Measurements from ENCODE around the gene PRMT1.
"Not testable (repeated sequence)": the region's sequence is repeated elsewhere in the genome, so short reads cannot be mapped to it uniquely, and the experiment has no call there.

PRMT1 gene

DNA sequence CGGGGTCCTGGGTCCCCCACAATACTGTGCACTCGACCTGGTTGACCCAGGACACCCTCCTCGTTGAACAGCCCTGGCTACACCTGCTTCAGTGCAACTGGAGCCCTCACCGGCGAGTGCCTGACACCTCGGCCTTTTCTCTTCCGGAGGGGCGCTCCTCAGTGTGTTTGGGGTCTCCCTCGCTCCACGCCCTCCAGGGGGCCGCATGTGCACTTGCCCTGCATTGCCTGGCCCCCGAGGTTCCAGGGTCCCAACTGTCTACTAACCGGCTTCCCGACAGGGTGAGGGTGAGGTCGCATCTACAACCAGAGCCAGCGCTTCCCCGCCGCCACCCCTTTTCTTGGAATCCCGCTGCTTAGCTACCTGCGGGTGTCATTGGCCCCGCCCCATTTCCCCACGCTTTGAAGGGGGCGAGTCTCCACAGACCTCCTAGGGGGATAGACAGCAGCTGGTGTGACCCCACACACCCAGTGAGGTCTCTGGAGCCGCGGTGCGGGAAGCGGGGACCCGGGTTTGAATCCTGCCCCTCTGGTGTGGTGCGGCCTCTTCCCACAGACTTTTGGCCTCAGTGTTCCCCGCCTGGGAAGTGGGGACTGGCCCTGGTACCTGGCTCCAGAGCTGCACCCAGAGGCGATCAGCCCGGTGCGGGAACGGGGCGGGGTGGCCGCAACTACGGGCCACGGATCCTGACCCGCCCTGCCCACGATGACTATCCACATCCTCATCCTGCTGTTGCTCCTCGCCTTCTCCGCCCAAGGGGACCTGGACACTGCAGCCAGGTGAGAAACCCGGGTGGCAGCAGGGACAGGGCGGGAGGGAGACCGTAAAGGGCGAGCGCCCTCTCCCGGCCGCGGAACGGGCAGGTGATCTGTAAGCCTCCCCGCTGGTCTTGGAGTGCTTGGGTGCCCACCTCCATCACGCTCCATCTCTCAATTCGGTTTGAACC lies 12.3 kb downstream of the PRMT1 start, which contains the start of gene ADM5:
ADM5 (plus strand) TSS at position 462 of the 946 bp plus-strand sequence; CDS start at position 706, 244 bp downstream.
- peak; percentile 25 to 40 for DNase-seq

DNA sequence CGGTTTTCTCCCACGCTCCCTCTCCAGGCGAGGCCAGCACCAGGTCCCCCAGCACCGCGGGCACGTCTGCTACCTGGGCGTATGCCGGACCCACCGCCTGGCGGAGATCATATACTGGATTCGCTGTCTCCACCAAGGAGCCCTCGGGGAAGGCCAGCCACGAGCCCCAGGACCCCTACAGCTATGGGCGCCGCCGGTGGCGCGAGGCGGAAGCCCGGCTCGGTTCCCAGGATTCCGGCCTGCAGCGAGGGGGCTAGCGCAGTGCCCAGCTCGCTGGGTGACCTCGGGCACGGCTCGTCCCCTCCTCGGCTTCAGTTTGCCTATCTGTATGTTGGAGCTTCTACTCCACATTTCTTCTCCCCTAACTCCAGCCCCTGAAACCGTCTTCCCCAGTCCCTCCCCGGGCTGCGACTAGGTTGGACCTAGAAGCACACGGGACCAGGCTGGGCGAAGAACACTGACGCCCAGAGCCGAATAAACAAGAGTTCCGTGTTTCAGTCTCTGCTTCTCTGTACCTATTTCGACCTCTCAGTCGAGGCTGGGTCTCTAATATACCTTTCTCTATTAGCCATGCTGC lies 13.1 kb downstream of the PRMT1 start:
- DNase-seq = no peak

DNA sequence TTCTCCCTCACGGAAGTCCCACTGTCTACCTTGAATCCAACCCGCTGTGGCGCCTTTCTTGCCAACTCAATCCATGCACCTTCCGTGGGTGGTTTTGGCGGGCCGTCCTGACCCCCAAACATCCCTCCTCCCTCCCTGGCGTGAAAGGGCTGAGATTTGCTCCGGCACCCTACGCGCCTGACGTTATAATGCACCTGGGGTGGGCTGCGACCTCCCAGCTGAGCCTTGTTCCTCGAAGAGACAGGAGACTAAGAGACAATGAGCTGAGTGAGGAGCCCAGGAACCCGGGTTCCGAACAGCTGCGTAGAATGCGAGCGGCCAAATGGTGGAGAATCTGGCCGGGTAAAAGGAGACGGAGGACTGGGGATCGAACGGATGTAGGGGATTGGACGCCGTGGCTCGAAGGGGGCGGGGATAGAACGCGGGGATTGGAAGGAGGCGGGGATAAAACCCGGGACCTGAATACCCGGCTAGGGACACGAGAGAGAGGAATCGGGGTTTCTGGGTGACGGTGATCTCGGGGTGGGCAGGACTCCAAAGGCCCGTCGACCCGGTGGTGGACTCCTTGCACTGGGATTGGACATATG lies 13.7 kb downstream of the PRMT1 start, which contains the start of gene CPT1C:
CPT1C (plus strand) TSS at position 461 of the 587 bp plus-strand sequence. CDS start 1,137 bp downstream, outside the sequence.
- DNase-seq = peak; percentile 56 to 67

DNA sequence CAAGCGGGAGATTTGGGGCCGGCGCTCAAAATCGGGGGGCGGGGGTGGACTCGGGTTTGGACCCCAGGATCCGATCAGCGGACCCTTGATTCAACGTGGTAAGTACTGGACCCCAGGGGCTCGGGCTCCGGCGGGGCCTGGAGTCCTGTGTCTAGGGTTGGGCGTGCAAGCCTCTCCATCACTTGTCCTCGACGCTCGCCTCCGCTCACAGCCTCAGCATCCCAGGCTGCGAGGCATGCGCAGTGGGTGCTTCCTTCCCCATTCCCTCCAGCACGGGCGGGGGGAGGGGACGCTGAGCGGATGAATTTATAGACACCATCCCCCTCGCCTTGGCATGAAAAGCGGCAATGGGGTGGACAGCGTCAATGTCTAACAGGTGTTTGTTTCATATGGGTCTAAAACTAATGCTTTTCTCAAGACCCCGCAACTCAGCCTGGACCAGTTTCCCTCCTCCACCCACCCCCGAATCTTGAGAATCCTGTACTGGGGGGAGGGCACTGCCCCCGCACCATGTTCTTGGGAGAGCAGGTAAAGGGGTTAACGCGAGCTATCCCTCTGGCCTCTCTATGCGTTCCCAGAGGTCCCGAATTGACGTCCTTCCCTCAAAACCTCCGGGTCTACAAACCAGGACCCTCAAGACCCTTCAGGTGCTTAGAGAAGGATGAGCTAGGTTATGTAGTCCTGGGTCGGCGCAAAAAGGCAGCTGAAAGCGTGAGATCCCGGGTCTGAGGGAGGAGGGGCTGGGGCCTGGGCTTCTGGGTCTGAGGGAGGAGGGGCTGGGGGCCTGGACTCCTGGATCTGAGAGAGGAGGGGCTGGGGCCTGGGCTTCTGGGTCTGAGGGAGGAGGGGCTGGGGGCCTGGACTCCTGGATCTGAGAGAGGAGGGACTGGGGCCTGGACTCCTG lies 14.4 kb downstream of the PRMT1 start:
- DNase-seq = no peak

DNA sequence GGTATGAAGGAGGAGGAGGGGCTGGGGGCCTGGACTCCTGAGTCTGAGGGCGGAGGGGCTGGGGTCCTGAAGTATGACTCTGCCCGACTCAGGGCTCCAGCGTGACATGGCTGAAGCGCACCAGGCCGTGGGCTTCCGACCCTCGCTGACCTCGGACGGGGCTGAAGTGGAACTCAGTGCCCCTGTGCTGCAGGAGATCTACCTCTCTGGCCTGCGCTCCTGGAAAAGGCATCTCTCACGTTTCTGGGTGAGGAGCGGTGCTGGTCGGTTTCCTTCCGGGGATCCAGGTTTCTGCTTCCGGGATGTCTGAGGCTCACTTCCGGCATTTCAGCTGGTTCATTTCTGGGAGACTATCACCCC lies 15.1 kb downstream of the PRMT1 start:
- DNase-seq = no peak

DNA sequence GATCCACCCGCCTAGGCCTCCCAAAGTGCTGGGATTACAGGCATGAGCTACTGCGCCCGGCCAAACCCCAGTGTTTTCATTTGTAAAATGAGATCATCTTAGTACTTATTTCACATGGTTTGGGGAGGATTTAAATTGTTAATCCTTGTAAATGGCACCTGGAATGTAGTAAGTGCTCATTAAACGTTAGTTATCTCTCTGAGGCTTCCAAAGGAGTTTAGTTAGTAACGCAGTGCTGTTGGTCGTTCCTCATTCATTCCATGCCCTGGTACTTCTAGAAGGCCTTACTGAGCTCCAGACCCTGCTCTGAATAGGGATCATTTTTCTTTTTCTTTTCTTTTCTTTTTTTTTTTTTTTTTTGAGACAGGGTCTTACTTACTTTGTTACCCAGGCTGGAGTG lies 19.0 kb downstream of the PRMT1 start:
- DNase-seq = no peak

DNA sequence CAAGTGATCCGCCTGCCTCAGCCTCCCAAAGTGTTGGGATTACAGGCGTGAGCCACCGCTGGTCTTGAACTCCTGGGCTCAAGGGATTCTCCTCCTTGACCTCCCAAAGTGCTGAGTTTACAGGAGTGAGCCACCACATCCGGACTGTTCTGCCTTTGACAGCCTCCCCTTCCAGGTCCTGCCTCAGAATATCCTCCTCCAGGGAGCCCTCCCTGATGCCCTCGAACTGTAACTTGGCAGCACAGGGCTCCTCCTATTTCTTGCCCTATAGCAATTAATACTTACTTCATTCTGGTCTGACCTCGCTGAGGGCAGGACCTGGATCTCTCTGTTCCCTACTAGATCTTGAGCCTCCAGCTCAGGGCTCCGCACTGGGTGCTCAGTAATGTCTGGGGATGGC lies 19.8 kb downstream of the PRMT1 start:
- no peak for DNase-seq

DNA sequence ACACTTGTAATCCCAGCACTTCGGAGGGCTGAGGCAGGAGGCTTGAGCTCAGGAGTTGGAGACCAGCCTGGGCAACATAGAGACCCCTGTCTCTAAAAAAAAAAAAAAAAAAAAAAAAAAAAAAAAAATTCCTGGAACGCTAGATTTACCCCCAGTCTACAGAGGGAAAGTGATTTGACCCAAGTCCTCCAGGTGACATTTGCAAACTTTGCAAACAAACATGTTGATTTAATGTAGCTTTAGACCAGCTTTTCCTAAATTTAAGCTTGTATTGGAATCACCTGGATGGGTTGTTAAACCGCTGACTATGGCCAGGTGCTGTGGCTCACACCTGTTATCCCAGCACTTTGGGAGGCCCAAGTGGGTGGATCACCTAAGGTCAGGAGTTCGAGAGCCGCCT lies 22.3 kb downstream of the PRMT1 start:
- no peak for DNase-seq

DNA sequence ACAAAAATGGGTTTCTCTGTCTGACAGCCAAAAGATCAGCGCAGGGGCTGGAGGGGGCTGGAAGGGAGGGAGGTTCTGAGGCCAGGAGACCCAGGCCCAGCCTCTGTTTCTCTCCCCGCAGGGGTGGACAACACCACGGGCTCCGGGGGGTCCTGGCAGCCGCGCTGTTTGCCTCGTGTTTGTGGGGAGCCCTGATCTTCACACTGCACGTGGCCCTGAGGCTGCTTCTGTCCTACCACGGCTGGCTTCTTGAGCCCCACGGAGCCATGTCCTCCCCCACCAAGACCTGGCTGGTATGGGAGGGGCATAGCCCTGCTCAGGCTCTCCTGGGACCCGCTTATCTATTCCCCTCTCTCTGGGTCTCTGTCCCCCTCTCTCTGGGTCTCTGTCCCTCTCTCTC lies 23.5 kb downstream of the PRMT1 start:
- DNase-seq = no peak

DNA sequence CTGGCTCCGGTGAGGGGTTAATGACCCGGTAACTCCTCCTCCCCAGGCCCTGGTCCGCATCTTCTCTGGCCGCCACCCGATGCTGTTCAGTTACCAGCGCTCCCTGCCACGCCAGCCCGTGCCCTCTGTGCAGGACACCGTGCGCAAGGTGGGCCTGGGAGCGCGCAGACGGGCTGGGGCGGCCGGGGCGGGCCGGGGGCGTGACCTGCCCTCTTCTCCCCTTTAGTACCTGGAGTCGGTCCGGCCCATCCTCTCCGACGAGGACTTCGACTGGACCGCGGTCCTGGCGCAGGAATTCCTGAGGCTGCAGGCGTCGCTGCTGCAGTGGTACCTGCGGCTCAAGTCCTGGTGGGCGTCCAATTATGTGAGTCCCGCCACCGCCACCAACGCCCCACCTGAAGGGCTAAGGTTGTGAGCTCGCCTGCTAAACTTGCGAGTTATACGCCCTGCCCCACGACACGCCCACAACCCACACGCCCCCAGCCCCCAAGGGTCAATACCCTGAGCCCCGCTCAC lies 24.3 kb downstream of the PRMT1 start:
- no peak for DNase-seq

DNA sequence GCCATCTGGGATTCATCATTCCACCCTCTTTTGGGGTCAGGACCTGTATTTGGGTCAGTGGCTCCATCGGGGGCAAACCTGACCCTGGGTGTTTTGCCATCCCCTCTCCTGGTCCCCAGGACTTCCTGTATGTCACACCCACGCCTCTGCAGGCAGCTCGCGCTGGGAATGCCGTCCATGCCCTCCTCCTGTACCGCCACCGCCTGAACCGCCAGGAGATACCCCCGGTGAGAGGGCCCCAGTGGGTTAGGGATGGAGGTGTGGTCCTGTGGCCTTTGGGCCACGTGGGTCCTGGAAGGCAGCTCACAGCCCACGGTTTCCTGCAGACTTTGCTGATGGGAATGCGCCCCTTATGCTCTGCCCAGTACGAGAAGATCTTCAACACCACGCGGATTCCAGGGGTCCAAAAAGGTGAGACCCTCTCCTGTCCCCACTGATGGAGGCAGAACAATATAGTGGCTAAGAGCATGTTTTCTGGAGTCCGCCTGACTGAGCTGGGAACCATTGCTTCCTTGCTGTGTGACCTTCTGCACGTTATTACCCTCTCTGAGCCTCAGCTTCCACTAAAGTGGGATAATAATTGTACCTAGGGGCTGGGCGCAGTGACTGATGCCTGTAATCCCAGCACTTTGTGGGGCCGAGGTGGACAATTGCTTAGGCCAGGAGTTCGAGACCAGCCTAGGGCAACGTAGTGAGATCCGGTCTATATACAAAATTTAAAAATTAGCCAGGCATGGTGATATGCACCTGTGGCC lies 28.0 kb downstream of the PRMT1 start:
- DNase-seq = no peak

DNA sequence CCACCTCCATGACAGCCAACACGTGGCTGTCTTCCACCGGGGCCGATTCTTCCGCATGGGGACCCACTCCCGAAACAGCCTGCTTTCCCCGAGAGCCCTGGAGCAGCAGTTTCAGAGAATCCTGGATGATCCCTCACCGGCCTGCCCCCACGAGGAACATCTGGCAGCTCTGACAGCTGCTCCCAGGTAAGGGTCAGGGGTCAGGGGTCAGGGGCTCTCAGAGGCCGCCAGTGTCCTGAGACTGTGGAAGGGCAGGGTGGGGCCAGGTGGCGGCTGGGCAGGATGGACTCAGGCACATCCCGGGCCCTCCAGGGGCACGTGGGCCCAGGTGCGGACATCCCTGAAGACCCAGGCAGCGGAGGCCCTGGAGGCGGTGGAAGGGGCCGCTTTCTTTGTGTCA lies 28.8 kb downstream of the PRMT1 start:
- DNase-seq = no peak

DNA sequence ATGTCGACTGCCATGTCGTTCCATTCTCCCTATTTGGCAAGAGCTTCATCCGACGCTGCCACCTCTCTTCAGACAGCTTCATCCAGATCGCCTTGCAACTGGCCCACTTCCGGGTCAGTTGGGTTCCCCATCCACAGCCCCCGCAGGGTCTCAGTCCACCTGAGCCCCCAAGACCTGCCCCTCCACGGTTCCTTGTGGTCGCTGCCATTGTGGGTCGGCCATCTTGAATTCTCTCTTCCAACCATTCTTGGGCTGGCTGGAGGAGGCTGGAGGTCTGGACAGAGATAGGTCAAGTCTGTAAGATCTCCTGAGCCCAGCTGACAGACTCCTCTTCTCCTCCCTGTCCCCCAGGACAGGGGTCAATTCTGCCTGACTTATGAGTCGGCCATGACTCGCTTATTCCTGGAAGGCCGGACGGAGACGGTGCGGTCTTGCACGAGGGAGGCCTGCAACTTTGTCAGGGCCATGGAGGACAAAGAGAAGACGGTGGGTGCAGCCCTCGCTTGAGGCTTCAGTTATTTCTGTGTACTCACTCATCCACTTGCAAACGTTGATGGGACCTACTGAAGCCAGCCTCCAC lies 33.4 kb downstream of the PRMT1 start:
- DNase-seq = no peak

DNA sequence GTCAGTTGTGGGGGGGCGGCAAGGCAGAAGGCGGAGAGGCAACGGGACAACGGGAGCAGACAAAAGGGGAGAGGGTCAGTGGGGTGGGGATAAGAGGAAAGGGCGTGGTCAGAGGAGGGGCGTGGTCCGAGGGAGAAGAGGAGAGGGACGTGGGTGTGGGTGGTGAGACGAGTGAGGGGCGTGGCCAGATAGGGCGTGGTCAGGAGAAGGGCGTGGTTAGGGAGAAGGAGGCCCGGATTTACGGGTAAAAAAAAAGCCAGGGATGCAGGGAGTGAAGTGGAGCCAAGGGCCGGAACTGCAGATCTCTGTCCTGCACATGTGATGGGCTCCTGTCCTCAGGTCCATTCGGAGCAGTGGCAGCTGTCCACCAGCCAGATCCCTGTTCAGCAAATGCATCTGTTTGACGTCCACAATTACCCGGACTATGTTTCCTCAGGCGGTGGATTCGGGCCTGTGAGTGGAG lies 35.4 kb downstream of the PRMT1 start:
- DNase-seq = no peak

DNA sequence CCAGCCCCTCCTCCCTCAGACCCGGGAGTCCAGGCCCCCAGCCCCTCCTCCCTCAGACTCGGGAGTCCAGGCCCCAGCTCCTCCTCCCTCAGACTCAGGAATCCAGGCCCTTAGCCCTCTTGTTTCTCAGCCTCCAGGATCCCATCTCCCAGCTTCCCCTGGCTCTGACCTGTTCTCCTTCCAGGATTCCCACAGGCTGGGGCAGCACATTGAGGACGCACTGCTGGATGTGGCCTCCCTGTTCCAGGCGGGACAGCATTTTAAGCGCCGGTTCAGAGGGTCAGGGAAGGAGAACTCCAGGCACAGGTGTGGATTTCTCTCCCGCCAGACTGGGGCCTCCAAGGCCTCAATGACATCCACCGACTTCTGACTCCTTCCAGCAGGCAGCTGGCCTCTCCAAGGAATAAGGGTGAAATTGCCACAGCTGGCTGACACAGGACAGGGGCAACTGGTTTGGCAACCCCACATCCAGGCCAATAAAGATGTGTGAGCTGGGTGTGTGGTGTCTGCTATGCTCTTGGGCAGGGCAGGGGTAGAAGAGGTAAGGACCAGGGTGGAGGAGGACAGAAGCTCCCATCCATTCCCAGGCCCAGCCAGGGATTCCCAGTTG lies 36.3 kb downstream of the PRMT1 start:
- DNase-seq = no peak

DNA sequence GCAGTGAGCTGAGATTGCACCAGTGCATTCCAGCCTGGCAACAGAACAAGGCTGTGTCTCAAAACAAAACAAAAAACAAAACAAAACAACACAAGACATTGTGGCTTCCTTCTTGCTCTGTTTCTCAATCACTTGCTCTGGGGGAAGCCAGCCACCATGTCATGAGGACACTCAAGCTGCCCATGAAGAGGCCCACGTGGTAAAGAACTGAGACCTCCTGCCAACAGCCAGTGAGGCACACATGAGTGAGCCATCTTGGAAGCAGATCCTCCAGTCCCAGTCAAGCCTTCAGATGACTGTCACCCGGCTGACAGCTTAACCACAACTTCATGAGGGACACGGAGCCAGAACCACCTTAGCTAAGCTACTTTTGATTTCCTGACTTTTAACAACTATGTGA lies 39.1 kb downstream of the PRMT1 start:
- no peak for DNase-seq

DNA sequence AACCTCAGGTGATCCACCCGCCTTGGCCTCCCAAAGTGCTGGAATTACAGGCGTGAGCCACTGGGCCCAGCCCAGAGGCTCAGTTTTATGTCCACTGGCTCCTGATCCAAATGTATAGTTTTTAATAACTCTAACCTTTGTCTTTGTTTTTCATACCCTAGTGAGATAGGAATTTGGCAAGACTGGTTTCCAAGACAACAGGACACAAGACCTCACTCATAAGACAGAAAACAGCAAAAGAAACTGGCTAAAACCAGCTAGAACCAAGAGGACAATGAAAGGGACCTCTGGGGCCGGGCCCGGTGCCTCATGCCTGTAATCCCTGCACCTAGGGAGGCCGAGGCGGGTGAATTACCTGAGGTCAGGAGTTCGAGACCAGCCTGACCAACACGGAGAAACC lies 41.4 kb downstream of the PRMT1 start:
- DNase-seq = no peak

DNA sequence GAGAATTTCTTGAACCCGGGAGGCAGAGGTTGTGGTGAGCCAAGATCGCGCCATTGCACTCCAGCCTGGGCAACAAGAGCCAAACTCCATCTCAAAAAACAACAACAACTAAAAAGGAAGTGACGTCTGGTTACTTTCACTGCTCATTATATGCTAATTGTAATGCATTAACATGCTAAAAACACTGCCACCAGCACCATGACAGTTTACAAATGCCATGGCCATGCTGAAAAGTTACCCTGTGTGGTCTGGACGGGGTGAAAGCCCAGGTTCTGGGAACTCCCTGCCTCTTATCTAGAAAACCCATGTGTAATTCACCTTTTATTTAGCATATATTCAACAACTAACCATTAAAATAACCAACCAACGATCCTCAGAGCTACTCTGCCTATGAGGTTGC lies 41.9 kb downstream of the PRMT1 start:
- peak in 1 of 2 donors; percentile 11 for DNase-seq

DNA sequence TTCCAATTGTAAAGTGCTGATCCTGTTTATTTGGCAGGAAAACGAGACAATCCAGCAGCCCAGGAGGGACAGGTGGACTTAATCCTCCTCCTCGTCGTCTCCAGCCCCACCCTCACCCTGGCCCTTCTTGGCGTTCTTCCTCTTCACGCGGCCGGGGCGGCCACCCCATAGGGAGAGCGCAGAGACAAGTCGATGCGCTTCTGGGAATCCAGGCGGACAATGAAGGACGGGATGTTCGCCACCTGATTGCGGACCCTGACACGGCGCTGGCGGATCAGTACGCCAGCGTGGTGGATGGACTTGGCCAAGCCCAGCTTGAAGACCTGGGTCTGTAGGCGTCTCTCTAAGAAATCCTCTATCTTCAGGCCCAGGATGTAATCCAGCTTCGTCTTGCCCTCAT lies 42.3 kb downstream of the PRMT1 start:
- DNase-seq = not testable (repeated sequence)

DNA sequence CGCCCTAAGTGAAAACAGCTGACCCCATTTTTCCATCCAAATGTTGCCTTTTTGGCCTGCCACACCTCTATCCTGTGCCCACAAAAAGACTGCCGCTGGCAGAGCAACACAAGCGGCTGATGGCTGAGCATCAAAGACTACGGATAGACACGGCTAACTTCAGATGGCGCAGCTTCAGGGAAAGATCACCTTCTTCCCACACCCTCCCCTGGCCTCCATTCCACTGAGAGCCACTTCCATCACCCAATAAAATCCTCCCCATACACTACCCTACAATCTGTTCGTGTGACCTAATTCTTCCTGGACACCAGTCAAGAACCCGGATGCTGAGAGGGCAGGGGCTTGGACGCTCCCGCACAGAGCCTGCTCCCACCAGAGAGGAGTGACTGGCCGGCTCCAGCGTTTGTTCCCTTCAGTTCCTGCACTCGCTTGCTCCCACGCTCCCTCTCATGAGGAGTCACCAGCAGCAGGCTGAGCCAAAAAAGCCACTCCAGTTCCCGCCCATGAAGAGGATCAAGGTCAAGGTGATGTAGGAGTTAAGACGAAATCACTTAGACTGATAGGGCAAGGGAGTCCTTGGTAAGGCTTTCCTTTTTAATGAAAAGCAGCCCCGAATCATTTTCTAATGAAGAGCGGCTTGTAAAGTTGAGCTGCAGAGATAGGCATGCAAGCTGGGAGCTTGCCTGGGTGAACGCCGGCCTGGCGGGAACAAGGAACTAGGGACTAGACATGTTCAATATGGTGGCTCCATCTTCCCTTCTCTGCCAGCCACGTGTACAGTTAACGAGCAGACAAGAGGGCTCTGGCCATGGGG lies 50.4 kb downstream of the PRMT1 start:
- DNase-seq = no peak

All from CD4-positive, alpha-beta T cell treated with Interleukin-4 for 1 hour (primary cell).